ENCODE results near the gene EIF1AD. TPM values are rescaled to one million over a fixed set of nuclear protein-coding genes. Genes with fewer than 3 reads are reported as not detected.

The EIF1AD gene
- total RNA-seq, 1 experiment from 2014 or later, result 55.1 TPM

DNA sequence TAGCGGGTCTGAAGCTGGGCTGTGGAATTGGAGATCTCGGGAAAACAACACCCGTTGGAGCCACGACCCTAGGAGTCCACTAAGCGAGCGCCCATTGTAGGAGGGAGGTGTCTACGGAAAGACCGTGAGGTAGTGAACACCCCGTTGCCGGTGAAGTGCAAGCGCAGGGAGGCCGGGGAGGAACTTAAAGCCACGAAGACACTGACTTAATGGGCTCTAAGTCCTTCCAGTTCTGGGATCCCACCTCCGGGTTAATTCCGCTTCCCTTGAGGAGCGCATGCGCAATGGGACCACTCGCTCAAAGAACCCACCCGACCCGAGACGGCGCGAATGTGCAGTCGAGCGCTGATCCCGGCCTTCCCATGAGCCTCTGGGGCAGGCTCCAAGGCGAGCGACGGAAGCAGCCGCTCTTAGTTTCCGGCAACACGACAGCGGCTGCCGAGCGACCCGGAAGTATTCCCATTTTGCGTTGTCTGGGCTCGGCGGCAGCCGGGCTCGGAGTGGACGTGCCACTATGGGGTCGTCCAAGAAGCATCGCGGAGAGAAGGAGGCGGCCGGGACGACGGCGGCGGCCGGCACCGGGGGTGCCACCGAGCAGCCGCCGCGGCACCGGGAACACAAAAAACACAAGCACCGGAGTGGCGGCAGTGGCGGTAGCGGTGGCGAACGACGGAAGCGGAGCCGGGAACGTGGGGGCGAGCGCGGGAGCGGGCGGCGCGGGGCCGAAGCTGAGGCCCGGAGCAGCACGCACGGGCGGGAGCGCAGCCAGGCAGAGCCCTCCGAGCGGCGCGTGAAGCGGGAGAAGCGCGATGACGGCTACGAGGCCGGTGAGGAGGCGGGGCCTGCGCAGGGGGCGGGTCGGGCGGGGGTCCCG, 40.5 kb downstream of the EIF1AD start, which contains the start of gene SART1:
TSS of gene SART1 (plus strand) at position 468 of the 874 bp plus-strand sequence. CDS start at position 515, 47 bp downstream.
- CTCF ChIA-PET, result interaction anchor here (0.6 to 1.0 kb wide), 3 partner anchors 38 to 77 kb away, joined by 3 to 4 read pairs (median 3); partner anchors contain the start of gene FIBP
- Mint-ChIP-seq H3K27ac (ENCODE audit: unreplicated experiment) (peak within 1 kb of the TSS; percentile 91), H3K27me3 (ENCODE audit: unreplicated experiment) (no peaks in the 10 kb centered on the region), H3K4me3 (ENCODE audit: low read depth, unreplicated experiment) (peak within 1 kb of the TSS; percentile 85), H3K36me3 (ENCODE audit: insufficient read depth, unreplicated experiment) (peaks cover 50% of the 10 kb centered on the region), H3K9me3 (ENCODE audit: low read depth, unreplicated experiment) (no peaks in the 10 kb centered on the region), H3K4me1 (ENCODE audit: low read depth, unreplicated experiment) (peaks cover 17% of the 10 kb centered on the region)
- intact Hi-C loops (cut with micrococcal nuclease; ENCODE audit: unreplicated experiment), result no loop called here
- peak; percentile 95 for DNase-seq
- BruUV-seq (replicated peaks), result TSS peak; percentile 96
- TF ChIP-seq, protein P1, sequence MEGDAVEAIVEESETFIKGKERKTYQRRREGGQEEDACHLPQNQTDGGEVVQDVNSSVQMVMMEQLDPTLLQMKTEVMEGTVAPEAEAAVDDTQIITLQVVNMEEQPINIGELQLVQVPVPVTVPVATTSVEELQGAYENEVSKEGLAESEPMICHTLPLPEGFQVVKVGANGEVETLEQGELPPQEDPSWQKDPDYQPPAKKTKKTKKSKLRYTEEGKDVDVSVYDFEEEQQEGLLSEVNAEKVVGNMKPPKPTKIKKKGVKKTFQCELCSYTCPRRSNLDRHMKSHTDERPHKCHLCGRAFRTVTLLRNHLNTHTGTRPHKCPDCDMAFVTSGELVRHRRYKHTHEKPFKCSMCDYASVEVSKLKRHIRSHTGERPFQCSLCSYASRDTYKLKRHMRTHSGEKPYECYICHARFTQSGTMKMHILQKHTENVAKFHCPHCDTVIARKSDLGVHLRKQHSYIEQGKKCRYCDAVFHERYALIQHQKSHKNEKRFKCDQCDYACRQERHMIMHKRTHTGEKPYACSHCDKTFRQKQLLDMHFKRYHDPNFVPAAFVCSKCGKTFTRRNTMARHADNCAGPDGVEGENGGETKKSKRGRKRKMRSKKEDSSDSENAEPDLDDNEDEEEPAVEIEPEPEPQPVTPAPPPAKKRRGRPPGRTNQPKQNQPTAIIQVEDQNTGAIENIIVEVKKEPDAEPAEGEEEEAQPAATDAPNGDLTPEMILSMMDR (IDR thresholded peaks at IDR 0.05; ENCODE audit: unreplicated experiment), result no peak

DNA sequence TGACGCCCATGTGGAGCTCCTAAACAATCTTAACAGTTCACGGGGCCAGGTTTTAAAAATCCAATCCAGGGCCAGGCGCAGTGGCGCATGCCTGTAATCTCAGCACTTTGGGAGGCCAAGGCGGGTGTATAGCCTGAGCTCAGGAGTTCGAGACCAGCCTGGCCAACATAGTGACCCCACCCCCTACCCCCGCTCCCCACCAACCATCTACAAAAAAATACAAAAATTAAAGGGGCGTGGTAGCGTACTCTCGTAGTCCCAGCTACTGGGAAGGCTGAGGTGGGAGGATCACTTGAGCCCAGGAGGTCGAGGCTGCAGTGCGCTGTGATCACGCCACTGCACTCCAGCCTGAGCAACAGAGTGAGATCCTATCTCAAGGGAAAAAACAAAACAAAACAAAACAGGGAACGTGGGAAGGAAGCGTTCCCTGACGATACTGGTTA, 41.1 kb downstream of the EIF1AD start:
- Mint-ChIP-seq H3K4me1 (ENCODE audit: low read depth, unreplicated experiment) (peaks cover 17% of the 10 kb centered on the region), H3K27ac (ENCODE audit: unreplicated experiment) (peak overlapping the region; percentile 91), H3K4me3 (ENCODE audit: low read depth, unreplicated experiment) (peak overlapping the region; percentile 85), H3K27me3 (ENCODE audit: unreplicated experiment) (no peaks in the 10 kb centered on the region), H3K36me3 (ENCODE audit: insufficient read depth, unreplicated experiment) (peaks cover 46% of the 10 kb centered on the region), H3K9me3 (ENCODE audit: low read depth, unreplicated experiment) (no peaks in the 10 kb centered on the region)
- CTCF ChIA-PET, result interaction anchor here (0.6 kb wide), 1 partner anchor 78 kb away, joined by 4 read pairs; no protein-coding TSS in a partner anchor
- no TSS peak for BruUV-seq (replicated peaks)
- intact Hi-C loops (cut with micrococcal nuclease; ENCODE audit: unreplicated experiment), result no loop called here
- DNase-seq, result no peak
- TF ChIP-seq, protein P1 (IDR thresholded peaks at IDR 0.05; ENCODE audit: unreplicated experiment), result no peak

DNA sequence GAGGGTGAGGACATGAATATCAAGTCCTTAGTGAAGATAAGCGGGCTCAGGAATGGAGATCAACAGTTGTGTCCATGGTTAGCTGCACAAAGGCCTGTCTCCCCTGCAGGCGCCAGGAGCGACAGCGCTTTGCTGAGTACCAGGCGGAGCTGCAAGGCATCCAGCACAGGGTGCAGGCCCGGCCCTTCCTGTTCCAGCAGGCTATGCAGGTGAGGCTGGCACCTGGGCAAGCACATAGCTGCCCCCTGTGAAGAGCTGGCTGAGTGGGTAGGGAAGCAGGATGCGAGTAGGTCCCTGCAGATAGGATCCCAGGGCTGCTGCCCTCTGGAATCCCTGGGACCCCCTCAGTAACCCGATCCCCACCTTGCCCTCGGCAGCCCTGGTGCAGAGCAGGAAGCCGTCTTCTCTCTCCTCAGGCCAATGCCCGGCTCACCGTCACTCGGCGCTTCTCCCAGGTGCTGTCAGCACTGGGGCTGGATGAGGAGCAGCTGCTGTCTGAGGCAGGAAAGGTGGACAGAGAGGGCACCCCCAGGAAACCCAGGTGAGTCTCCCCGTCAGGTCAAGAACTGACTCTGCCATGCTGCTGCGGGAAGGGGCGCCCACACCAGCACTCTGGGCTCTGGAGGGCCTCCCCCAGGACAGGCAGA, 43.1 kb downstream of the EIF1AD start:
- no peak for DNase-seq
- H3K9me3 Mint-ChIP-seq (ENCODE audit: low read depth, unreplicated experiment), result no peaks in the 10 kb centered on the region
- TF ChIP-seq, protein P1 (IDR thresholded peaks at IDR 0.05; ENCODE audit: unreplicated experiment), result no peak
- peaks cover 17% of the 10 kb centered on the region for H3K4me1 Mint-ChIP-seq (ENCODE audit: low read depth, unreplicated experiment)
- H3K36me3 Mint-ChIP-seq (ENCODE audit: insufficient read depth, unreplicated experiment), result peaks cover 33% of the 10 kb centered on the region
- H3K27ac Mint-ChIP-seq (ENCODE audit: unreplicated experiment), result no peak overlapping the region
- intact Hi-C loops (cut with micrococcal nuclease; ENCODE audit: unreplicated experiment), result no loop called here
- H3K27me3 Mint-ChIP-seq (ENCODE audit: unreplicated experiment), result no peaks in the 10 kb centered on the region
- H3K4me3 Mint-ChIP-seq (ENCODE audit: low read depth, unreplicated experiment), result no peak overlapping the region
- CTCF ChIA-PET, result interaction anchor here (0.7 kb wide), 1 partner anchor 52 kb away, joined by 3 read pairs; no protein-coding TSS in a partner anchor
- no TSS peak for BruUV-seq (replicated peaks)

DNA sequence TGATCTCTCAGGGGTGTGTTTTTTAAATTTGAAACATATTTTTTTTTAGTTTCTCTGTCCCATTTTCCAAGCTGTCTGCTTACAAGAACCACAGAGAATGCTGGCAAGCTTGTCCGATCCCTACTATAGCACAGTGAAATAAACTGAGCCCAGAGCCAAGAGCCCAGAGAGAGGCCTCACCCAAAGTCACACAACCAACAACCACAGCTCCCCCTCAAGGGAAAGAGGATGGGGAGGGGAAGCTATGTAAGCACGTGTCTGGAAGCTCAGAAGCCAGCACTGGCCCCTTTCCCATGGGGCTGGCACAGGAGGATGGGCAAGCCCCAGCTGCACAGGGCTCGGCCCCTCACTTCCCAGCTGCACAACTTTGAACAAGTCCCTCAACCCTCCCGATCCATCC, 43.7 kb downstream of the EIF1AD start:
- BruUV-seq (replicated peaks), result no TSS peak

More for the DNA sequence above, 43.7 kb downstream of the EIF1AD start:
- peaks cover 30% of the 10 kb centered on the region for H3K36me3 Mint-ChIP-seq (ENCODE audit: insufficient read depth, unreplicated experiment)
- intact Hi-C loops (cut with micrococcal nuclease; ENCODE audit: unreplicated experiment), result no loop called here
- DNase-seq, result no peak
- H3K9me3 Mint-ChIP-seq (ENCODE audit: low read depth, unreplicated experiment), result no peaks in the 10 kb centered on the region
- peaks cover 14% of the 10 kb centered on the region for H3K4me1 Mint-ChIP-seq (ENCODE audit: low read depth, unreplicated experiment)
- no peak overlapping the region for H3K4me3 Mint-ChIP-seq (ENCODE audit: low read depth, unreplicated experiment)
- H3K27ac Mint-ChIP-seq (ENCODE audit: unreplicated experiment), result no peak overlapping the region
- TF ChIP-seq, protein P1 (IDR thresholded peaks at IDR 0.05; ENCODE audit: unreplicated experiment), result no peak
- no peaks in the 10 kb centered on the region for H3K27me3 Mint-ChIP-seq (ENCODE audit: unreplicated experiment)
- CTCF ChIA-PET, result interaction anchor here (0.7 kb wide), 1 partner anchor 53 kb away, joined by 3 read pairs; no protein-coding TSS in a partner anchor
